GM12891 (cell line): ENCODE measurements around the gene GAREM1.

Experiments
- PAX5 ChIP-seq: IDR thresholded peaks from 2 replicates; pipeline ENCODE4 v1.6.1; 2011; ENCODE audit warnings: low read length, moderate library complexity, mild to moderate bottlenecking; ENCODE audit not compliant: insufficient read depth, severe bottlenecking
- POLR2A ChIP-seq: IDR thresholded peaks from 2 replicates; pipeline ENCODE4 v1.6.1; 2011; ENCODE audit warnings: low read depth, low read length, control low read depth
- POLR2AphosphoS5 ChIP-seq: IDR thresholded peaks from 2 replicates; pipeline ENCODE4 v1.6.1; 2011; ENCODE audit warnings: low read depth, low read length, control low read depth
- SPI1 ChIP-seq: IDR thresholded peaks from 2 replicates; pipeline ENCODE4 v1.6.1; 2011; ENCODE audit warnings: low read depth, low read length, control low read depth
- TAF1 ChIP-seq: IDR thresholded peaks from 2 replicates; pipeline ENCODE4 v1.6.1; 2011; ENCODE audit warnings: low read depth, low read length, control low read depth

DNA sequence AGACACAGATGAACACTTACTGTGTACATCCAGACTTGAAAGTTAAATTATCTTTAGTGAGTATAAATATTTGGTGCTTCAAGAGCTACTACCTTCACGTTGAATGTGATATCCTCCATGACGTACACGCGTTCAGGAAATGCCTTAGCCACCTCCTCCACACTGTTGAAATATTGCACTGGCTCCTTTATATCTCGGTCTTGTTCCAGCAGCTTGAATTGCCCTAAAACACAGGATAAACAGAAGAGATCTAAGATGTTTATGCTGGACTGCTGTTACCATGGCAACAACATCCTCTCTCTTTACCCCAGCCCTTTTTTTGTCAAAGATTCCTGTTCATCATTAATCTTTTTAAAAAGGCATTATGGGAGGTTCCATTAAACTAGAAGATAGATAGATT is 160.6 kb downstream of the GAREM1 start:
- TF ChIP-seq POLR2A (no peak), POLR2AphosphoS5 (no peak), TAF1 (no peak), SPI1 (no peak), PAX5 (no peak)
